GM23338 (cell line): ENCODE measurements around the gene ZFYVE21. TPM values are rescaled to one million over a fixed set of nuclear protein-coding genes. Genes with fewer than 3 reads are reported as not detected.

Source experiments
- ATAC-seq: fragments of 200-7000 bp; cut with Tn5 transposase; 3 replicates; pipeline ENCODE4 v1.9.1; 2020
- DNase-seq: peaks from one replicate; pipeline ENCODE4 v3.0.0-alpha.2; 2015; ENCODE audit warnings: low spot score
- H2AFZ ChIP-seq: fragments of 200-600 bp; sonication (generic); 2 replicates; pipeline ENCODE4 v1.8.0; 2016; ENCODE audit warnings: antibody characterized with exemption, mild to moderate bottlenecking, moderate library complexity
- H3F3A ChIP-seq: fragments of 200-600 bp; sonication (generic); replicated peaks from 2 replicates; pipeline ENCODE4 v1.8.0; 2017; ENCODE audit warnings: antibody characterized with exemption, mixed run types, low read depth
- H3K27ac ChIP-seq: fragments of 200-600 bp; sonication (generic); 2 replicates; pipeline ENCODE4 v1.6.1; 2016; ENCODE audit warnings: low read depth
- H3K27me3 ChIP-seq: fragments of 200-600 bp; sonication (generic); 2 replicates; pipeline ENCODE4 v1.8.0; 2016; ENCODE audit warnings: mild to moderate bottlenecking, mixed run types, moderate library complexity; ENCODE audit not compliant: insufficient read depth
- H3K36me3 ChIP-seq: fragments of 200-600 bp; sonication (generic); 2 replicates; pipeline ENCODE4 v1.8.0; 2016; ENCODE audit warnings: mild to moderate bottlenecking; ENCODE audit not compliant: insufficient read depth
- H3K4me1 ChIP-seq: fragments of 200-600 bp; sonication (generic); 2 replicates; pipeline ENCODE4 v1.8.0; 2016; ENCODE audit warnings: mild to moderate bottlenecking, moderate library complexity; ENCODE audit not compliant: insufficient read depth
- H3K4me2 ChIP-seq: fragments of 200-600 bp; sonication (generic); 2 replicates; pipeline ENCODE4 v1.7.1; 2017; ENCODE audit warnings: mixed run types
- H3K4me3 ChIP-seq: fragments of 200-600 bp; sonication (generic); 2 replicates; pipeline ENCODE4 v1.6.1; 2016; ENCODE audit warnings: mixed run types
- H3K79me2 ChIP-seq: fragments of 200-600 bp; sonication (generic); replicated peaks from 2 replicates; pipeline ENCODE4 v1.8.0; 2017; ENCODE audit warnings: mild to moderate bottlenecking; ENCODE audit not compliant: insufficient read depth
- H3K9me2 ChIP-seq: fragments of 200-600 bp; sonication (generic); 2 replicates; pipeline ENCODE4 v1.8.0; 2017; ENCODE audit not compliant: insufficient read depth
- H4K20me1 ChIP-seq: fragments of 200-600 bp; sonication (generic); replicated peaks from 2 replicates; pipeline ENCODE4 v1.8.0; 2017; ENCODE audit warnings: mild to moderate bottlenecking; ENCODE audit not compliant: insufficient read depth
- H3K27ac Mint-ChIP-seq: 2 replicates; pipeline ENCODE4 v1.8.0; 2020; ENCODE audit warnings: inconsistent platforms, mild to moderate bottlenecking, moderate library complexity, mixed read lengths
- H3K27me3 Mint-ChIP-seq: 3 replicates; pipeline ENCODE4 v1.8.0; 2022; ENCODE audit warnings: low read depth, mild to moderate bottlenecking, moderate library complexity, mixed read lengths, inconsistent platforms; ENCODE audit not compliant: insufficient read depth, poor library complexity
- H3K36me3 Mint-ChIP-seq: 3 replicates; pipeline ENCODE4 v1.8.0; 2021; ENCODE audit warnings: low read depth, mild to moderate bottlenecking, inconsistent platforms, moderate library complexity, mixed read lengths
- H3K4me1 Mint-ChIP-seq: 3 replicates; pipeline ENCODE4 v1.8.0; 2020; ENCODE audit warnings: mild to moderate bottlenecking, inconsistent platforms, mixed read lengths
- H3K4me3 Mint-ChIP-seq: 3 replicates; pipeline ENCODE4 v1.8.0; 2021; ENCODE audit warnings: moderate library complexity, mild to moderate bottlenecking, inconsistent platforms, mixed read lengths
- H3K9me3 Mint-ChIP-seq: 3 replicates; pipeline ENCODE4 v1.8.0; 2020; ENCODE audit warnings: moderate library complexity, mild to moderate bottlenecking, inconsistent platforms, mixed read lengths
- CREB1 ChIP-seq: fragments of 250-450 bp; sonication (Bioruptor Pico); IDR thresholded peaks from 2 replicates; pipeline ENCODE4 v1.5.0; 2020; ENCODE audit warnings: low read depth, mild to moderate bottlenecking, moderate library complexity
- CTCF ChIP-seq, 2 experiments: fragments of 200-600 bp in 1 of 2; sonication (generic) in 1 of 2; conservative IDR thresholded peaks; 2 replicates each; pipeline versions ENCODE4 v1.5.1 to v1.6.1; 2016 to 2017; ENCODE audit warnings: antibody characterized with exemption in 2 of 2, low read depth in 2 of 2, mild to moderate bottlenecking in 2 of 2, moderate library complexity in 1 of 2
- EZH2 ChIP-seq: fragments of 200-600 bp; sonication (generic); IDR thresholded peaks from one replicate; pipeline ENCODE4 v1.8.0; 2017; ENCODE audit warnings: antibody characterized with exemption, mild to moderate bottlenecking, low read depth; ENCODE audit not compliant: unreplicated experiment
- JUNB ChIP-seq: IDR thresholded peaks from one replicate; pipeline ENCODE4 v1.6.1; 2016; ENCODE audit warnings: antibody characterized with exemption; ENCODE audit not compliant: unreplicated experiment
- NANOG ChIP-seq: IDR thresholded peaks from 2 replicates; pipeline ENCODE4 v1.6.1; 2016; ENCODE audit warnings: antibody characterized with exemption, borderline replicate concordance
- POLR2AphosphoS5 ChIP-seq: IDR thresholded peaks from 2 replicates; pipeline ENCODE4 v1.6.1; 2016; ENCODE audit warnings: antibody characterized with exemption, low read depth
- REST ChIP-seq: IDR thresholded peaks from one replicate; pipeline ENCODE4 v1.6.1; 2018; ENCODE audit warnings: antibody characterized with exemption; ENCODE audit not compliant: unreplicated experiment
- ZNF462 ChIP-seq: fragments of 250-450 bp; sonication (Bioruptor Pico); IDR thresholded peaks from 2 replicates; pipeline ENCODE4 v1.5.0; 2020; ENCODE audit warnings: mild to moderate bottlenecking, moderate library complexity
- polyA plus RNA-seq: library from polyadenylated mRNA; unstranded; fragments of >200 nt; fragmentation: Nextera tagmentation; extraction: Ambion mirVana; gene quantifications from 2 replicates; pipeline ENCODE4 v1.2.1, GENCODE V29; 2016
- total RNA-seq: library from RNA; depleted of rRNA; stranded (reverse); fragments of >200 nt; shearing (Covaris generic); gene quantifications from 2 replicates; pipeline ENCODE4 v1.2.3, GENCODE V29; 2014

Gene ZFYVE21
- total and polyA plus RNA-seq, 2 experiments from 2014 or later: 88.0 to 89.6 TPM

GRCh38 chr14:103737432-103738045, 21.9 kb downstream of the ZFYVE21 start (continued):
- TF ChIP-seq REST (no peak), ZNF462 (CRISPR knock-in tag) (no peak)

- Histone ChIP-seq H3K27me3 (no peaks in the 10 kb centered on the region), H3K36me3 (no peaks in the 10 kb centered on the region), H3F3A (no peaks in the 10 kb centered on the region), H3K4me1 (no peaks in the 10 kb centered on the region), H3K27ac (no peak overlapping the region), H4K20me1 (no peaks in the 10 kb centered on the region), H3K79me2 (no peaks in the 10 kb centered on the region), H2AFZ (no peak overlapping the region), H3K9me2 (no peaks in the 10 kb centered on the region), H3K4me3 (no peak overlapping the region), H3K4me2 (no peak overlapping the region)
- peaks cover 30% of the 10 kb centered on the region for H3K4me1 Mint-ChIP-seq
- H3K4me3 Mint-ChIP-seq: no peak overlapping the region
- ATAC-seq: no peak
- H3K9me3 Mint-ChIP-seq: no peaks in the 10 kb centered on the region
- H3K36me3 Mint-ChIP-seq: peaks cover 23% of the 10 kb centered on the region
- H3K27me3 Mint-ChIP-seq: peaks cover 17% of the 10 kb centered on the region
- DNase-seq: no peak
- H3K27ac Mint-ChIP-seq: no peak overlapping the region
- TF ChIP-seq POLR2AphosphoS5: no peak
- no peak for TF ChIP-seq CREB1
- no peak for TF ChIP-seq JUNB
- TF ChIP-seq NANOG: no peak
- TF ChIP-seq CTCF (conservative IDR thresholded peaks at IDR 0.05; ENCODE audit: low read depth in 2 of 2): no peak
- no peak for TF ChIP-seq EZH2
Measured at GRCh38 chr14:103738166-103738565, 22.6 kb downstream of the ZFYVE21 start.
